NCI-H146 treated with DMSO at 0.1 percent for 48 hours (cell line): ENCODE measurements around the gene IMMP1L.

Source experiments
- DNase-seq: peaks from one replicate; lab custom pipeline; 2025; ENCODE audit not compliant: unreplicated experiment; lab: John Stamatoyannopoulos, UW

The IMMP1L gene

GRCh38 chr11:31477528-31478222 lies 31.7 kb downstream of the IMMP1L start:
- DNase-seq: no peak

GRCh38 chr11:31474083-31474482 lies 35.3 kb downstream of the IMMP1L start:
- no peak for DNase-seq

GRCh38 chr11:31464436-31464835 lies 45.0 kb downstream of the IMMP1L start:
- no peak for DNase-seq

- DNase-seq: no peak
Observed at GRCh38 chr11:31455177-31455576, 54.2 kb downstream of the IMMP1L start.

GRCh38 chr11:31450841-31451240 lies 58.6 kb downstream of the IMMP1L start:
- DNase-seq: no peak

- no peak for DNase-seq
Observed at GRCh38 chr11:31449040-31449439, 60.4 kb downstream of the IMMP1L start.

- no peak for DNase-seq
Observed at GRCh38 chr11:31445621-31446020, 63.8 kb downstream of the IMMP1L start.

- DNase-seq: no peak
Observed at GRCh38 chr11:31443802-31444201, 65.6 kb downstream of the IMMP1L start.

GRCh38 chr11:31442086-31442485 lies 67.3 kb downstream of the IMMP1L start:
- peak; percentile 97 for DNase-seq

GRCh38 chr11:31441296-31441695 lies 68.1 kb downstream of the IMMP1L start:
- no peak for DNase-seq

- no peak for DNase-seq
Observed at GRCh38 chr11:31437742-31438435, 71.5 kb downstream of the IMMP1L start.

- DNase-seq: no peak
Observed at GRCh38 chr11:31433851-31434250, 75.6 kb downstream of the IMMP1L start.

- DNase-seq: no peak
Observed at GRCh38 chr11:31424652-31425051, 84.8 kb downstream of the IMMP1L start.

GRCh38 chr11:31422703-31423102 lies 86.7 kb downstream of the IMMP1L start:
- peak; percentile 98 for DNase-seq

GRCh38 chr11:31421820-31422219 lies 87.6 kb downstream of the IMMP1L start:
- DNase-seq: peak; percentile 25

GRCh38 chr11:31419669-31420068 lies 89.8 kb downstream of the IMMP1L start:
- DNase-seq: no peak

GRCh38 chr11:31419138-31419537 lies 90.3 kb downstream of the IMMP1L start:
- DNase-seq: no peak

- DNase-seq: no peak
Observed at GRCh38 chr11:31417816-31418215, 91.6 kb downstream of the IMMP1L start.

- DNase-seq: peak; percentile 84
Observed at GRCh38 chr11:31417357-31417756, 92.1 kb downstream of the IMMP1L start.

GRCh38 chr11:31415435-31415834 lies 94.0 kb downstream of the IMMP1L start:
- no peak for DNase-seq

- DNase-seq: no peak
Observed at GRCh38 chr11:31414338-31414737, 95.1 kb downstream of the IMMP1L start.

GRCh38 chr11:31412946-31413345 lies 96.5 kb downstream of the IMMP1L start:
- no peak for DNase-seq

GRCh38 chr11:31408201-31408600 lies 101.2 kb downstream of the IMMP1L start:
- DNase-seq: no peak
